ENCODE results near the gene FADS6.

The FADS6 gene

GRCh38 chr17:74846621-74847020 is 46.8 kb downstream of the FADS6 start:
- intact Hi-C loops (cut with DNase I; ENCODE audit: low total_unique reads): no loop called here
- Histone ChIP-seq H3K4me3 (no peak overlapping the region), H3K27me3 (peaks cover 0 to 55% of the 10 kb centered on the region in 2 donors), H3K36me3 (no peaks in the 10 kb centered on the region), H3K4me1 (peaks cover 0 to 15% (median 13%) of the 10 kb centered on the region in 4 donors), H3K27ac (no peak overlapping the region), H3K9me3 (no peaks in the 10 kb centered on the region)
- no peak for DNase-seq
- TF ChIP-seq CTCF (IDR thresholded peaks at IDR 0.05): no peak

- Histone ChIP-seq H3K4me3 (peak overlapping the region; percentile 39 to 54), H3K36me3 (peaks cover 0 to 9% (median 0%) of the 10 kb centered on the region in 3 donors), H3K27me3 (peaks cover 0 to 30% of the 10 kb centered on the region in 2 donors), H3K4me1 (peaks cover 0 to 23% (median 16%) of the 10 kb centered on the region in 4 donors), H3K27ac (no peak overlapping the region), H3K9me3 (no peaks in the 10 kb centered on the region)
- intact Hi-C loops (cut with DNase I; ENCODE audit: low total_unique reads): no loop called here
- no peak for DNase-seq
- TF ChIP-seq CTCF (IDR thresholded peaks at IDR 0.05): no peak
Observed at GRCh38 chr17:74843352-74843627, 50.1 kb downstream of the FADS6 start.

- intact Hi-C loops (cut with DNase I; ENCODE audit: low total_unique reads): no loop called here
Observed at GRCh38 chr17:74842599-74843351, 50.7 kb downstream of the FADS6 start.

GRCh38 chr17:74842146-74842598 is 51.3 kb downstream of the FADS6 start:
- intact Hi-C loops (cut with DNase I; ENCODE audit: low total_unique reads): no loop called here
- peaks cover 0 to 14% (median 6%) of the 10 kb centered on the region in 3 donors for H3K36me3 ChIP-seq
- no peak for DNase-seq
- H3K4me3 ChIP-seq: peak overlapping the region; percentile 39 to 54
- H3K4me1 ChIP-seq: peaks cover 0 to 23% (median 16%) of the 10 kb centered on the region in 4 donors
- no peak overlapping the region for H3K27ac ChIP-seq
- no peak for TF ChIP-seq CTCF (IDR thresholded peaks at IDR 0.05)
- H3K27me3 ChIP-seq: peaks cover 0 to 30% of the 10 kb centered on the region in 2 donors
- no peaks in the 10 kb centered on the region for H3K9me3 ChIP-seq

More at GRCh38 chr17:74842599-74843351, 50.7 kb downstream of the FADS6 start:
- Histone ChIP-seq H3K4me1 (peaks cover 0 to 23% (median 16%) of the 10 kb centered on the region in 4 donors), H3K4me3 (peak overlapping the region; percentile 39 to 54), H3K27me3 (peaks cover 0 to 30% of the 10 kb centered on the region in 2 donors), H3K36me3 (peaks cover 0 to 9% (median under 1%) of the 10 kb centered on the region in 3 donors), H3K27ac (no peak overlapping the region), H3K9me3 (no peaks in the 10 kb centered on the region)
- no peak for DNase-seq
- TF ChIP-seq CTCF (IDR thresholded peaks at IDR 0.05): peak; percentile 47 to 48

GRCh38 chr17:74840989-74841666 is 52.3 kb downstream of the FADS6 start:
- DNase-seq: peak; percentile 74 to 81
- peak overlapping the region in 1 of 2 donors; percentile 24 for H3K27ac ChIP-seq

More at GRCh38 chr17:74840989-74841666, 52.3 kb downstream of the FADS6 start:
- no peak for TF ChIP-seq CTCF (IDR thresholded peaks at IDR 0.05)
- Histone ChIP-seq H3K4me1 (peaks cover 0 to 23% (median 16%) of the 10 kb centered on the region in 4 donors), H3K27me3 (peaks cover 0 to 29% of the 10 kb centered on the region in 2 donors), H3K36me3 (peaks cover 0 to 24% (median 17%) of the 10 kb centered on the region in 3 donors), H3K4me3 (no peak overlapping the region), H3K9me3 (no peaks in the 10 kb centered on the region)
- intact Hi-C loops (cut with DNase I; ENCODE audit: low total_unique reads): no loop called here

All from tibial artery (tissue), 4 donors.